Fibroblast of gingiva (primary cell): ENCODE data around the gene CCR5.
A peak's percentile ranks its signal among the peaks of the same experiment; 100 is the strongest.
"Not testable (repeated sequence)": the region's sequence is repeated elsewhere in the genome, so short reads cannot be mapped to it uniquely, and the experiment has no call there.

ENCODE experiments used
- DNase-seq: peaks from one replicate; pipeline ENCODE4 v3.0.0-alpha.2; 2011; ENCODE audit warnings: low read depth

The CCR5 gene

GRCh38 chr3:46386205-46386604 is 15.5 kb downstream of the CCR5 start:
- no peak for DNase-seq

DNA sequence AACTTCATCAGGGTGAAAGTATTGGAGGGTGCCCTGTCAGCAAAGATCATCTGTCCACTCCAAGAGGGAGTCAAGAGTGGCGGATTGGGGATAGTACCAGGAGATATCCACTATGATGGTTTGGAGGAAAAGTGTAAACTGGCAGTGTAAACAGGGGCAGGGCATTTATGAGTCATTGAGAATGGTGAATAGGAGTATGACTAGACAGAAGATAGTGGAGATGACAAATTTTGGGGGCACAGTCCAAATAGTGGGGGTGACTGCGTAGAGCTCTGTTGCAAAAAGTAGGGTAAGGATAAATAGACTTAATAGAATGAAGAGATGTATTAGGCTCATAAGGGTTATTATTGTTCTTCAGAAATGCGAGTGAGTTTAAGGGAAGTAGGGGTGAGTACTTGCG is 18.1 kb downstream of the CCR5 start:
- not testable (repeated sequence) for DNase-seq

- DNase-seq, result no peak
These were observed 18.6 kb downstream of the CCR5 start for GRCh38 chr3:46389306-46389705.

DNA sequence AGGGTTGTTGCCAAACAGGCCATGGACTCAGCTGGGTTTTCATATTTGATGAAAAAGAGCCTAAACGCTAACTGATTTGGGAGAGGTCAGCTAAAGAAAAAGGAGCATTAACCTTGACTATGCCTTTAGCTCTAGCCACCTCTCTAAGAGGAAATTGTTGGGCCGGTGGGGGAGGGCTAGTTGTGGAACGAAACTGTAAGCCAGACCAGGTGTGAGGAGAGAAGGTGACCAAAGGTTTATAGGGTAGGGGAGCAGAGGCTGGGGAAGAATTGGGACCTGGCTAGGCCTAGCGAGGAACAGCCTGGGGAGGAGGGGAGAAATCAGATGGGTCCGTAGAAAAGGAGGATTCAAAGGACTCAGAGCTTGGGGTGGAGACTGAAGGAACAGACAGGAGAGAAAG is 20.8 kb downstream of the CCR5 start:
- DNase-seq, result not testable (repeated sequence)

DNA sequence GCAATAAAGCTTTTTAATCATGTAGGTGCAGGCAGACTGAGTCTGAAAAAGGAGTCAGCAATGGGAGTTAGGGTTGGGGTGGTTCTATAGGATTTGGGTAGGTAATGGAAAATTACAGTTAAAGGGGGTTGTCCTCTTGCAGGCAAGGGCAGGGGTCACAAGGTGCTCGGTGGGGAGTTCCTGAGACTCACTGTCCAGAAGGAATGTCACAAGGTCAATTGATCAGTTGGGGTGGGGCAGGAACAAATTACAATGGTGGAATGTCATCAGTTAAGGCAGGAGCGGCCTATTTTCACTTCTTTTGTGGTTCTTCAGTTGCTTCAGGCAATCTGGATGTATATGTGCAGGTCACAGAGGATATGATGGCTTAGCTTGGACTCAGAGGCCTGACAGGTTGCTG is 22.3 kb downstream of the CCR5 start:
- no peak for DNase-seq

GRCh38 chr3:46393554-46394434 is 23.0 kb downstream of the CCR5 start:
- no peak for DNase-seq

DNA sequence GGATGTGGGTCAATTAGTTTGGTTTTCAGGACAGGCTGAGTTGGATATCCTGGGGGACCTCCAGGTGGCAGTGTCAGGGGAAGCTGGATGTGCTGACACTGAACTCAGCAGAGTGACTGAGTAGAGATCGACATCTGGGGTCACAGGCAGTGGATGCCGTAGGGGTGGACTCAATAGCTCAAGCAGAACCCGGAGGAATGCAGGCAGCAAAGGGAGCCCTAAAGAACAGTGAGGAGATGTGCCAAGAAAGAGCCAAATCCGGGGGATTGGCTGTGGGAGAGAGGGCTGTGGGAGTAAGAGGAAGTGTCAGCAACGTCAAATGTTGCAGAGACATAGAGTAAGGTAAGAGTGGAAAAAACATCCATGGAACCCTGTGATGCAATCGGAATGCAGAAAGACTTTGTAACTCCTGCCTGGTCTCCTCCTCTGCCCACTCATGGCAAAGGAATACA is 24.5 kb downstream of the CCR5 start:
- DNase-seq, result no peak

GRCh38 chr3:46395766-46396530 is 25.2 kb downstream of the CCR5 start:
- DNase-seq, result no peak

DNA sequence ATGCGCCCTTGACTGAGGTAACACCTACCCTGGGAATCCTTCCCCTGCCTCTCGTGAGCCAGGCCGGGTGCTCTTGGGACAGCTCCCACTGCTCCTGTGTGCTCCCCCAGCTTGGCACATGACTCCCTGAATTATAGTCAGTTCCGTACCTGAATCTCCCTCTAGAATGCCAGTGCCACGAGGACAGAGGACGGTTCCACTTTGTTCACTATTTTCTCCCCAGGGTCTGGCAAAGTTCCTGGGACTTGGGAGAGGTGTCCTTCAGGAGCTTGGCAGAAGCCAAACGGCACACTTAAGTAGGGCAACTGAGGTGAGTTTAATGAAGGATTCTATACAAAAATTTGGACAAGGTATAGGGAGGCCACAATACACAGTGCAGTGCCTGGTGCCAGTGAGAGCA is 26.4 kb downstream of the CCR5 start:
- no peak for DNase-seq

- no peak for DNase-seq
These were observed 27.6 kb downstream of the CCR5 start for GRCh38 chr3:46398186-46398955.

- DNase-seq, result no peak
These were observed 28.4 kb downstream of the CCR5 start for GRCh38 chr3:46399098-46399497.

GRCh38 chr3:46399557-46399956 is 28.8 kb downstream of the CCR5 start:
- no peak for DNase-seq

DNA sequence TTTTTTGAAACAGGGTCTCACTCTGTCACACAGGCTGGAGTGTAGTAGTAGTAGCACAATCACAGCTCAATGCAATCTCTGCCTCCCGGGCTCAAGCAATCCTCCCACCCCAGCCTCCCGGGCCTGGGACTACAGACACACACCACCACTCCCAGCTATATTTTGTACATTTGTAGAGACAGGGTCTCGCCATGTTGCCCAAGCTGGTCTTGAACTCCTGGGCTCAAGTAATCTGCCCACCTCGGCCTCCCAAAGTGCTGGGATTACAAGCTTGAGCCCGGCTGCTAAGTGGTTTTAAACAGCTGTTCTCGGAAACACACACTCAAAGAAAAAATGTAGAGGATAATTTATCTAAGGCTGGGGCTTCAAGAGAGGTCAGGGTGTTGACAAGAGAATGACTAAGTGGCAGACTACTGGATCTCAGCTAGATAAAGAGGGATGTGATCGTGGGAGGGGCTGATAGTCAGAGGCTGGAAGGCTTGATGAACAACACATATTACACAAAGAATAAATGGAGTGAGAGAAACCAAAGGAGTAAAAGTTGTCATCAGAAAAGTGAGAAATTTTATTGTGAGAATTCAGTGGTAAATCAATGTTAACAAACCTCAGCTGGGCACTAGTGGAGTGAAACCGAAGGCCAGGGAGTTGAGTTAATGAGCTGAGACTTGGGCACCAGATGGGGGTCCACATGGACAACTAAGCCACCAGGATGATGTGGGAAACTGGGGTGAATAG is 29.4 kb downstream of the CCR5 start:
- DNase-seq, result no peak

GRCh38 chr3:46400846-46401245 is 30.1 kb downstream of the CCR5 start:
- no peak for DNase-seq

- DNase-seq, result no peak
These were observed 30.8 kb downstream of the CCR5 start for GRCh38 chr3:46401579-46401978.

DNA sequence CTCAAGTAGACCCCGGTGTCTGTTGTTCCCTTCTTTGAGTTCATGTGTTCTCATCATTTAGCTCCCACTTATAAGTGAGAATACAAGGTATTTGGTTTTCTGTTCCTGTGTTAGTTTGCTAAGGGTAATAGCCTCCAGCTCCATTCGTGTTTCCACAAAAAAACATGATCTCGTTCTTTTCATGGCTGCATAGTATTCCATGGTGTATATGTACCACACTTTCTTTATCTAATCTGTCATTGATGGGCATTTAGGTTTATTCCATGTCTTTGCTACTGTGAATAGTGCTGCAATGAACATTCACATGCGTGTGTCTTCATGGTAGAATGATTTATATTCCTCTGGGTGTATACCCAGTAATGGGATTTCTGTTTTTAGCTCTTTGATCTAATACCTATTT is 32.2 kb downstream of the CCR5 start:
- not testable (repeated sequence) for DNase-seq

- DNase-seq, result peak; percentile 14
These were observed 34.7 kb downstream of the CCR5 start for GRCh38 chr3:46405301-46406019.

GRCh38 chr3:46406443-46406787 is 35.7 kb downstream of the CCR5 start:
- DNase-seq, result no peak

DNA sequence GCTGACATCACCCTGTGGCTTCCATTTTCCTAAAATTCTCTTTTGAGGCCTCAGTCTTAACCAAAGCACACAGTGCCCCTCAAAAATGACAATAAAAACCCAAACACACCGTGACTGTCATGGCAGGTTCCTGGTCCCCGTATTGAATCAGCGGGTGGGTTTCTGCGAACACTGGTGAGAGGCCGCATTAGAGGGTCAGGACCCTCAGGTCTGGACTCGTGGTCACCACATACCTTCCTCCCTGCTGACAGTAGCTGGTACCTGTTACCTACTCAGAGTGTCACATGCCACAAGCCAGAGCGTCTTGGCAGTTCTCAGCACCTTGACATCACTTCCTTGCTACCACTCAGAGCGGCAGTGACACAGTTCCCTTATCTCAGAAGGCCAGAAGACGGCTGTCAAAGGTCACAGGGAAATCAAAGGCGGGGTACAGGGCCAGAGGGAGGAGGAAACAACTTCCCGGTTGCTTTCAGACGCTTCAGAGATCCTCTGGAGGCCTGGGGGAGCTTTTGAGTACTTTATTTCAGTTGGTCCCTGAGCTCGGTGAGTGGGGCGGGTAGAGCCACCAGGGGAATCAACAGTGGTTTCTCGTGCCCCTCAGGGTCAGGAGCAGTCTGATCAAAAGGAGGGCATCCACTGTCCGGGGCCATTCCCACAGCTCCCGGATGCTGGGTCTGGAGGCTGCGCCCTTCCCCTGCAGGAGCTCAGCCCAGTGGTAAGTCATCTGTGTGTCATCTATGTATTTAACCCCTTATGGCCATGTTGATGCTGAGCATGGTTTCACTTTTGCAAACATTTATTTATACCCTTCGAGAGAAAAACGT is 36.3 kb downstream of the CCR5 start, which contains the start of the genes CCR5AS and CCRL2:
TSS of gene CCR5AS (minus strand) at position 279 of the 824 bp plus-strand sequence.
TSS of gene CCRL2 (plus strand) at position 472 of the 824 bp plus-strand sequence. CDS start 821 bp downstream, outside the sequence.
- peak; percentile 46 for DNase-seq

DNA sequence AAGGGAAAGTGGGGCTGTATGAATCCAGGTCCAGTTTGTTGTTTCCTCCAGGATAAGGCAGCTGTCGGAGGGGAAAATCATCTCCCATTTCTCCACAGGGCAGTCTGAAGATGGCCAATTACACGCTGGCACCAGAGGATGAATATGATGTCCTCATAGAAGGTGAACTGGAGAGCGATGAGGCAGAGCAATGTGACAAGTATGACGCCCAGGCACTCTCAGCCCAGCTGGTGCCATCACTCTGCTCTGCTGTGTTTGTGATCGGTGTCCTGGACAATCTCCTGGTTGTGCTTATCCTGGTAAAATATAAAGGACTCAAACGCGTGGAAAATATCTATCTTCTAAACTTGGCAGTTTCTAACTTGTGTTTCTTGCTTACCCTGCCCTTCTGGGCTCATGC is 37.2 kb downstream of the CCR5 start:
- no peak for DNase-seq
